SK-N-SH treated with all-trans-retinoic acid at 6 μM for 48 hours (cell line): ENCODE data around the gene SLC6A3.

Source experiments
- ATAC-seq: fragments of 200-7000 bp; cut with Tn5 transposase; 3 replicates; pipeline ENCODE4 v1.9.1; 2020; ENCODE audit warnings: mild to moderate bottlenecking, moderate library complexity
- ARNTL ChIP-seq: fragments of 450-650 bp; formaldehyde crosslinking; IDR thresholded peaks from 2 replicates; pipeline ENCODE4 v1.5.0; 2020; ENCODE audit warnings: low read depth, mild to moderate bottlenecking, moderate library complexity, borderline replicate concordance
- CREB5 ChIP-seq: fragments of 250-450 bp; sonication (Bioruptor Pico); IDR thresholded peaks from 2 replicates; pipeline ENCODE4 v1.5.1; 2020; ENCODE audit warnings: low read depth, mild to moderate bottlenecking, moderate library complexity
- CSDC2 ChIP-seq: fragments of 250-450 bp; sonication (Bioruptor Pico); IDR thresholded peaks from 2 replicates; pipeline ENCODE4 v1.5.0; 2020; ENCODE audit warnings: mild to moderate bottlenecking, moderate library complexity
- GLIS3 ChIP-seq: fragments of 250-450 bp; sonication (Bioruptor Pico); IDR thresholded peaks from 2 replicates; pipeline ENCODE4 v1.5.0; 2020; ENCODE audit warnings: mild to moderate bottlenecking, moderate library complexity
- OSR1 ChIP-seq: fragments of 250-450 bp; sonication (Bioruptor Pico); IDR thresholded peaks from 2 replicates; pipeline ENCODE4 v1.8.0; 2022; ENCODE audit warnings: moderate library complexity, mild to moderate bottlenecking, inconsistent platforms
- POU6F1 ChIP-seq: fragments of 250-450 bp; sonication (Bioruptor Pico); IDR thresholded peaks from 2 replicates; pipeline ENCODE4 v1.8.0; 2021; ENCODE audit warnings: low read depth, mild to moderate bottlenecking, moderate library complexity, borderline replicate concordance
- PPARA ChIP-seq: fragments of 250-450 bp; sonication (Bioruptor Pico); IDR thresholded peaks from 2 replicates; pipeline ENCODE4 v1.5.0; 2020; ENCODE audit warnings: mild to moderate bottlenecking, borderline replicate concordance
- RARB ChIP-seq: fragments of 250-450 bp; sonication (Bioruptor Pico); IDR thresholded peaks from 2 replicates; pipeline ENCODE4 v1.8.0; 2021; ENCODE audit warnings: mild to moderate bottlenecking, moderate library complexity
- TOX ChIP-seq: fragments of 250-450 bp; sonication (Bioruptor Pico); IDR thresholded peaks from 2 replicates; pipeline ENCODE4 v1.8.0; 2021; ENCODE audit warnings: mild to moderate bottlenecking, moderate library complexity, borderline replicate concordance
- TSHZ2 ChIP-seq: fragments of 250-450 bp; sonication (Bioruptor Pico); IDR thresholded peaks from 2 replicates; pipeline ENCODE4 v1.5.0; 2020; ENCODE audit warnings: mild to moderate bottlenecking, moderate library complexity
- ZFP3 ChIP-seq: fragments of 250-450 bp; sonication (Bioruptor Pico); IDR thresholded peaks from 2 replicates; pipeline ENCODE4 v1.5.0; 2020; ENCODE audit warnings: mild to moderate bottlenecking, moderate library complexity
- ZFP30 ChIP-seq: fragments of 450-650 bp; formaldehyde crosslinking; IDR thresholded peaks from 2 replicates; pipeline ENCODE4 v1.5.0; 2022; ENCODE audit warnings: mild to moderate bottlenecking, moderate library complexity
- ZNF565 ChIP-seq: fragments of 450-650 bp; formaldehyde crosslinking; conservative IDR thresholded peaks from 2 replicates; pipeline ENCODE4 v1.5.0; 2020; ENCODE audit warnings: low read depth, mild to moderate bottlenecking, moderate library complexity
- ZNF70 ChIP-seq: fragments of 450-650 bp; formaldehyde crosslinking; IDR thresholded peaks from 2 replicates; pipeline ENCODE4 v1.5.0; 2020; ENCODE audit warnings: mild to moderate bottlenecking, moderate library complexity
- ZNF8 ChIP-seq: fragments of 450-650 bp; formaldehyde crosslinking; IDR thresholded peaks from 2 replicates; pipeline ENCODE4 v1.5.0; 2020; ENCODE audit warnings: mild to moderate bottlenecking, moderate library complexity
- TF ChIP-seq, protein P1 (sequence below): fragments of 250-450 bp; sonication (Bioruptor Pico); IDR thresholded peaks from 2 replicates; pipeline ENCODE4 v1.5.1; 2021; ENCODE audit warnings: mild to moderate bottlenecking, moderate library complexity

The SLC6A3 gene

GRCh38 chr5:1442222-1443145, 2.8 kb downstream of the SLC6A3 start:
- no peak for ATAC-seq
- TF ChIP-seq TOX, result no peak

DNA sequence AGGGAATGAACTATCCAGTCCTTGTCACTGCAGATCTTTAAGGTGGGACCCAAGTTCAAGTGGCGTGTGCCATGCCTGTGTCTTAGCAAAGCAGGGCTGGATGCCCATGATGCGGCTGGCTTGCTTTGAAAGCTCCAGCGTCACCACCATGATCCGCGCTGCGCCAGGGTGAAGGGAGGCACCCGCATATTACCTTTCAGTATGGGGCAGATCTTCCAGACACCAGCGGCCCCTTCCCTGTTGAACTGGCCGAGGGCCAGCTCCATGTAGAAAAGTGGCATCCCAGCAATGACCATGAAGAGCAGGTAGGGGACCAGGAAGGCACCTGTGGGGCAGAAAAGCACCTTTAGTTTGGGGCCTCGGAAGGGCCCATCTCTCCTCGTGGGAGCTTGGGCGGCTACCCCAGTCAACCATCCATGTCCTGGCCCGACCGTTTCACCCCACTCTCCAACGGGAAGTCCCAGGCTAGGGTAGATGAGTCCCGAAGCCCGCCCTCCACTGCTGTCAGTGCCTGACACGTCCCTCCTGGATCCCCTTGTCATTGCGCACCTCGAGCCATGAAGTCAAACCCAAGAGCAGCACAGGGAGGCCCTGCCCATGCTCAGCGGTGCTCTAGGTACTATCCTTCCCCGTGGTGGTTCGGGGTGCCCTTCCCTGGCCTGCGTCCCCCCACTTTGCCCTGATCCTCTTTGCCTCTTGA, 3.9 kb downstream of the SLC6A3 start:
- no peak for ATAC-seq
- no peak for TF ChIP-seq ARNTL
- no peak for TF ChIP-seq TSHZ2 (CRISPR knock-in tag)
- TF ChIP-seq RARB (CRISPR knock-in tag), result no peak
- TF ChIP-seq POU6F1 (CRISPR knock-in tag), result no peak
- TF ChIP-seq, protein P1, sequence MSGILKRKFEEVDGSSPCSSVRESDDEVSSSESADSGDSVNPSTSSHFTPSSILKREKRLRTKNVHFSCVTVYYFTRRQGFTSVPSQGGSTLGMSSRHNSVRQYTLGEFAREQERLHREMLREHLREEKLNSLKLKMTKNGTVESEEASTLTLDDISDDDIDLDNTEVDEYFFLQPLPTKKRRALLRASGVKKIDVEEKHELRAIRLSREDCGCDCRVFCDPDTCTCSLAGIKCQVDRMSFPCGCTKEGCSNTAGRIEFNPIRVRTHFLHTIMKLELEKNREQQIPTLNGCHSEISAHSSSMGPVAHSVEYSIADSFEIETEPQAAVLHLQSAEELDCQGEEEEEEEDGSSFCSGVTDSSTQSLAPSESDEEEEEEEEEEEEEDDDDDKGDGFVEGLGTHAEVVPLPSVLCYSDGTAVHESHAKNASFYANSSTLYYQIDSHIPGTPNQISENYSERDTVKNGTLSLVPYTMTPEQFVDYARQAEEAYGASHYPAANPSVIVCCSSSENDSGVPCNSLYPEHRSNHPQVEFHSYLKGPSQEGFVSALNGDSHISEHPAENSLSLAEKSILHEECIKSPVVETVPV (CRISPR knock-in tag), result no peak
- TF ChIP-seq PPARA (CRISPR knock-in tag), result no peak
- no peak for TF ChIP-seq ZFP3
- TF ChIP-seq CREB5 (CRISPR knock-in tag), result no peak
- no peak for TF ChIP-seq GLIS3 (CRISPR knock-in tag)
- TF ChIP-seq ZNF8 (CRISPR knock-in tag), result no peak
- TF ChIP-seq CSDC2 (CRISPR knock-in tag), result no peak

DNA sequence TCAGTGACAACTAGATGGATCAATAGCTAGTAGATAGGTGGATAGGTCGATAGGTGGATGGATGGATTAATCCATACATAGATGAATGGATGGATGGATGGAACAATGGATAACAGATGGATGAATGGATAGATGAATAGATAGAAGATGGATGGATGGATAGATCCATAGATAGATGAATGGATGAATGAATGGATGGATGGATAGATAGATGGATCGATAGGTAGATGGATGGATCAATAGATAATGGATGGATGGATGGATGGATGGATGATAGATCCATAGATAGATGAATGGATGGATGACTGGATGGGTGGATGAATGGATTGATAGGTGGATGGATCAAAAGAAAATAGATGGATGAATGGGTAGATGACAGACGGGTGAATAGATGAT, 5.1 kb downstream of the SLC6A3 start:
- no peak for ATAC-seq

More for the DNA sequence above, 5.1 kb downstream of the SLC6A3 start:
- TF ChIP-seq ZFP30 (CRISPR knock-in tag) (no peak), TSHZ2 (CRISPR knock-in tag) (no peak), ZNF70 (no peak), ZNF565 (CRISPR knock-in tag) (no peak), ZNF8 (CRISPR knock-in tag) (no peak), TOX (no peak), OSR1 (no peak)
- TF ChIP-seq, protein P1 (CRISPR knock-in tag), result no peak
